Neural progenitor cell (in vitro differentiated cells): ENCODE results near the gene MYH7.

ENCODE experiments used
- EZH2phosphoT487 ChIP-seq: fragments of 200-600 bp; sonication (generic); IDR thresholded peaks from 2 replicates; pipeline ENCODE4 v1.6.1; 2017; ENCODE audit warnings: antibody characterized with exemption
- TF ChIP-seq, protein P1 (sequence below): fragments of 200-600 bp; sonication (generic); IDR thresholded peaks from 2 replicates; pipeline ENCODE4 v1.5.1; 2017; ENCODE audit warnings: antibody characterized with exemption, mild to moderate bottlenecking

DNA sequence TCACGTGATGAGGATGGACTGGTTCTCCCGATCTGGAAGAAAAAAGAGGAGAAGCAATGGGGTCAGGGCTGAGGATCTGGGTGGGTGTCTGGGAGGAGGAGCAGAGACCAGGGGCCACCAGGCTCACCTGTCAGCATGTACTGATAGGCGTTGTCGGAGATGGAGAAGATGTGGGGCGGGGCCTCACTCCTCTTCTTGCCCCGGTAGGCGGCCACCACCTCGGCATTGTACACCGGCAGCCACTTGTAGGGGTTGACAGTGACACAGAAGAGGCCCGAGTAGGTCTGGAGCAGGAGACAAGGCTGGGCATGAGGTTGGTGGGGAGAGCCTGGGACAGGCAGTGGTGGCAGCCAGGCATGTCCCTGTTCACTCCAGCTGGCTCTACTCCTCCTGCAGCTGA is 30.4 kb downstream of the MYH7 start:
- TF ChIP-seq, protein P1, sequence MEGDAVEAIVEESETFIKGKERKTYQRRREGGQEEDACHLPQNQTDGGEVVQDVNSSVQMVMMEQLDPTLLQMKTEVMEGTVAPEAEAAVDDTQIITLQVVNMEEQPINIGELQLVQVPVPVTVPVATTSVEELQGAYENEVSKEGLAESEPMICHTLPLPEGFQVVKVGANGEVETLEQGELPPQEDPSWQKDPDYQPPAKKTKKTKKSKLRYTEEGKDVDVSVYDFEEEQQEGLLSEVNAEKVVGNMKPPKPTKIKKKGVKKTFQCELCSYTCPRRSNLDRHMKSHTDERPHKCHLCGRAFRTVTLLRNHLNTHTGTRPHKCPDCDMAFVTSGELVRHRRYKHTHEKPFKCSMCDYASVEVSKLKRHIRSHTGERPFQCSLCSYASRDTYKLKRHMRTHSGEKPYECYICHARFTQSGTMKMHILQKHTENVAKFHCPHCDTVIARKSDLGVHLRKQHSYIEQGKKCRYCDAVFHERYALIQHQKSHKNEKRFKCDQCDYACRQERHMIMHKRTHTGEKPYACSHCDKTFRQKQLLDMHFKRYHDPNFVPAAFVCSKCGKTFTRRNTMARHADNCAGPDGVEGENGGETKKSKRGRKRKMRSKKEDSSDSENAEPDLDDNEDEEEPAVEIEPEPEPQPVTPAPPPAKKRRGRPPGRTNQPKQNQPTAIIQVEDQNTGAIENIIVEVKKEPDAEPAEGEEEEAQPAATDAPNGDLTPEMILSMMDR: no peak
- TF ChIP-seq EZH2phosphoT487: no peak
